Endodermal cell (in vitro differentiated cells): ENCODE data around the gene SHC1. TPM values are rescaled to one million over a fixed set of nuclear protein-coding genes. Genes with fewer than 3 reads are reported as not detected.

Source experiments
- DNase-seq: peaks from one replicate; pipeline ENCODE4 v3.0.0-alpha.2; 2017
- H3K27ac ChIP-seq: 2 replicates; pipeline ENCODE4 v1.5.1; 2013; ENCODE audit warnings: mild to moderate bottlenecking, low read depth, low read length, moderate library complexity
- H3K27me3 ChIP-seq: 2 replicates; pipeline ENCODE4 v1.6.1; 2013; ENCODE audit warnings: mild to moderate bottlenecking, low read length, moderate library complexity; ENCODE audit not compliant: insufficient read depth, control insufficient read depth, poor library complexity, severe bottlenecking
- H3K36me3 ChIP-seq: 2 replicates; pipeline ENCODE4 v1.7.0; 2013; ENCODE audit warnings: mild to moderate bottlenecking, low read length, moderate library complexity; ENCODE audit not compliant: control insufficient read depth, insufficient read depth
- H3K4me1 ChIP-seq: one replicate; pipeline ENCODE4 v1.7.0; 2013; ENCODE audit warnings: low read length; ENCODE audit not compliant: control insufficient read depth, insufficient read depth
- H3K4me3 ChIP-seq: 2 replicates; pipeline ENCODE4 v1.5.1; 2013; ENCODE audit warnings: mild to moderate bottlenecking, low read length, moderate library complexity
- H3K9ac ChIP-seq: 2 replicates; pipeline ENCODE4 v1.6.1; 2013; ENCODE audit warnings: mild to moderate bottlenecking, low read length, moderate library complexity; ENCODE audit not compliant: poor library complexity, severe bottlenecking; ENCODE audit errors: extremely low read depth
- H3K9me3 ChIP-seq: 2 replicates; pipeline ENCODE4 v1.6.1; 2013; ENCODE audit warnings: mild to moderate bottlenecking, low read length, moderate library complexity; ENCODE audit not compliant: control insufficient read depth
- H3K27ac Mint-ChIP-seq: 2 replicates; pipeline ENCODE4 v1.8.0; 2020; ENCODE audit warnings: mixed read lengths
- H3K27me3 Mint-ChIP-seq: 2 replicates; pipeline ENCODE4 v1.8.0; 2021; ENCODE audit warnings: mild to moderate bottlenecking, mixed read lengths; ENCODE audit not compliant: insufficient read depth
- H3K36me3 Mint-ChIP-seq: 2 replicates; pipeline ENCODE4 v1.8.0; 2020; ENCODE audit warnings: low read depth, mixed read lengths
- H3K4me1 Mint-ChIP-seq: 2 replicates; pipeline ENCODE4 v1.8.0; 2020; ENCODE audit warnings: mixed read lengths
- H3K4me3 Mint-ChIP-seq: 2 replicates; pipeline ENCODE4 v1.8.0; 2020; ENCODE audit warnings: mild to moderate bottlenecking, moderate library complexity, mixed read lengths
- H3K9me3 Mint-ChIP-seq: 2 replicates; pipeline ENCODE4 v1.8.0; 2020; ENCODE audit warnings: mild to moderate bottlenecking, mixed read lengths
- CTCF ChIP-seq: fragments of 200-600 bp; sonication (generic); conservative IDR thresholded peaks from 2 replicates; pipeline ENCODE4 v1.5.0; 2021; ENCODE audit warnings: antibody characterized with exemption, mild to moderate bottlenecking
- WGBS, 2 experiments: methylation state at CpG; one replicate each; pipeline versions ENCODE4 v1.1.5 to v1.1.7; 2013; ENCODE audit warnings: missing lambda C conversion rate in 2 of 2, mixed read lengths in 1 of 2; ENCODE audit not compliant: insufficient coverage in 1 of 2, insufficient read length in 1 of 2; 5-methylcytosine and 5-hydroxymethylcytosine counted together
- total RNA-seq, 2 donors: library from RNA; stranded (reverse); fragmentation: NEBNext Ultra II Directional in 1 of 2; extraction: Animal tissue kit (Norgen Biotek cat#: 25700) in 1 of 2; gene quantifications; 2 replicates in 1 of 2; 3 replicates in 1 of 2; pipeline ENCODE4 v1.2.1, GENCODE V29; 2021

SHC1 gene
- total RNA-seq, 2 donors from 2014 or later = 157 to 231 TPM

GRCh38 chr1:155002464-155003226 is 32.1 kb upstream of the SHC1 start, which contains the start of gene ZBTB7B:
ZBTB7B (plus strand) TSS chr1:155002802; CDS start chr1:155014661, 11,859 bp downstream.
- no peaks in the 10 kb centered on the region for H3K9me3 Mint-ChIP-seq
- Histone ChIP-seq H3K4me1 (peaks cover 9% of the 10 kb centered on the region), H3K36me3 (no peaks in the 10 kb centered on the region), H3K27ac (peak within 1 kb of the TSS; percentile 91), H3K9me3 (no peaks in the 10 kb centered on the region), H3K27me3 (no peaks in the 10 kb centered on the region), H3K4me3 (peak within 1 kb of the TSS; percentile 93), H3K9ac (peak within 1 kb of the TSS; percentile 57)
- H3K36me3 Mint-ChIP-seq = no peaks in the 10 kb centered on the region
- peak within 1 kb of the TSS; percentile 88 for H3K27ac Mint-ChIP-seq
- peak within 1 kb of the TSS; percentile 93 for H3K4me3 Mint-ChIP-seq
- TF ChIP-seq CTCF = no peak
- H3K4me1 Mint-ChIP-seq = peaks cover 14% of the 10 kb centered on the region
- peak; percentile 77 for DNase-seq
- 1% methylated on average over 18 to 28 of the region's 35 CpGs for WGBS, 2 experiments
- H3K27me3 Mint-ChIP-seq = peaks cover 3% of the 10 kb centered on the region

GRCh38 chr1:155001675-155002463 is 31.3 kb upstream of the SHC1 start:
- 0% methylated on average over 38 of the region's 38 CpGs; no CpG with 5 or more reads in 1 of the 2 experiments for WGBS, 2 experiments
- TF ChIP-seq CTCF = peak; percentile 56

GRCh38 chr1:155001425-155001674 is 30.8 kb upstream of the SHC1 start:
- Mint-ChIP-seq H3K36me3 (no peaks in the 10 kb centered on the region), H3K27ac (peak overlapping the region; percentile 35), H3K27me3 (peaks cover 6% of the 10 kb centered on the region), H3K4me1 (peaks cover 14% of the 10 kb centered on the region), H3K9me3 (no peaks in the 10 kb centered on the region), H3K4me3 (peak overlapping the region; percentile 93)
- H3K9ac ChIP-seq = peak overlapping the region; percentile 57
- WGBS, 2 experiments = 0 to 2% methylated on average over 6 to 11 of the region's 11 CpGs
- no peak for TF ChIP-seq CTCF
- DNase-seq = no peak
- H3K27ac ChIP-seq = peak overlapping the region; percentile 91
- peak overlapping the region; percentile 86 for H3K4me3 ChIP-seq
- H3K4me1 ChIP-seq = peaks cover 9% of the 10 kb centered on the region
- no peaks in the 10 kb centered on the region for H3K9me3 ChIP-seq
- H3K36me3 ChIP-seq = no peaks in the 10 kb centered on the region
- no peaks in the 10 kb centered on the region for H3K27me3 ChIP-seq

More at GRCh38 chr1:155001675-155002463, 31.3 kb upstream of the SHC1 start:
- Mint-ChIP-seq H3K36me3 (no peaks in the 10 kb centered on the region), H3K27ac (peak overlapping the region; percentile 85), H3K4me3 (peak overlapping the region; percentile 93), H3K27me3 (peaks cover 6% of the 10 kb centered on the region), H3K9me3 (no peaks in the 10 kb centered on the region), H3K4me1 (peaks cover 14% of the 10 kb centered on the region)
- Histone ChIP-seq H3K9ac (peak overlapping the region; percentile 57), H3K4me1 (peaks cover 9% of the 10 kb centered on the region), H3K36me3 (no peaks in the 10 kb centered on the region), H3K27me3 (no peaks in the 10 kb centered on the region), H3K4me3 (peak overlapping the region; percentile 86), H3K27ac (peak overlapping the region; percentile 91), H3K9me3 (no peaks in the 10 kb centered on the region)
- DNase-seq = peak; percentile 100
